CD14-positive monocyte (primary cell): Measurements from ENCODE around the gene RAPGEFL1. TPM values are rescaled to one million over a fixed set of nuclear protein-coding genes. Genes with fewer than 3 reads are reported as not detected.

Source experiments
- DNase-seq, 3 donors: peaks; one replicate each; pipeline ENCODE4 v3.0.0-alpha.2; 2011 to 2022
- H2AFZ ChIP-seq: 2 replicates; pipeline ENCODE4 v1.6.0; 2012; ENCODE audit warnings: mild to moderate bottlenecking, low read depth, low read length, inconsistent platforms; ENCODE audit not compliant: insufficient read depth, poor library complexity, severe bottlenecking
- H3K27ac ChIP-seq, 2 donors: 1 replicate in 1 of 2; 2 replicates in 1 of 2; pipeline ENCODE4 v1.5.1; 2012 to 2013; ENCODE audit warnings: low read length in 2 of 2, control low read depth in 1 of 2, inconsistent platforms in 1 of 2, low read depth in 1 of 2, mild to moderate bottlenecking in 1 of 2
- H3K27me3 ChIP-seq, 2 donors: one replicate each; pipeline versions ENCODE4 v1.6.0 to v1.6.1; 2011 to 2013; ENCODE audit warnings: low read length in 2 of 2; ENCODE audit not compliant: control insufficient read depth in 2 of 2, insufficient read depth in 2 of 2
- H3K36me3 ChIP-seq, 2 donors: replicated peaks in 1 of 2; 1 replicate in 1 of 2; 2 replicates in 1 of 2; pipeline versions ENCODE4 v1.5.1 to v1.6.1; 2012 to 2013; ENCODE audit warnings: low read length in 2 of 2, control low read depth in 1 of 2, inconsistent platforms in 1 of 2, mild to moderate bottlenecking in 1 of 2; ENCODE audit not compliant: insufficient read depth in 2 of 2, control insufficient read depth in 1 of 2
- H3K4me1 ChIP-seq, 2 donors: 1 replicate in 1 of 2; 2 replicates in 1 of 2; pipeline versions ENCODE4 v1.5.1 to v1.6.1; 2012 to 2013; ENCODE audit warnings: low read length in 2 of 2, control low read depth in 1 of 2, inconsistent platforms in 1 of 2, mild to moderate bottlenecking in 1 of 2, moderate library complexity in 1 of 2; ENCODE audit not compliant: insufficient read depth in 2 of 2, control insufficient read depth in 1 of 2
- H3K4me2 ChIP-seq: replicated peaks from 2 replicates; pipeline ENCODE3; 2012; ENCODE audit warnings: low read length, moderate library complexity, mild to moderate bottlenecking; ENCODE audit not compliant: poor library complexity, severe bottlenecking; ENCODE audit errors: extremely low read depth
- H3K4me3 ChIP-seq, 3 experiments: fragments of 200-600 bp in 1 of 3; sonication (generic) in 1 of 3; replicated peaks in 1 of 3; 1 replicate in 2 of 3; 2 replicates in 1 of 3; pipeline ENCODE4 v1.5.1; 2011 to 2013; ENCODE audit warnings: low read length in 3 of 3, mild to moderate bottlenecking in 3 of 3, control low read depth in 2 of 3, low read depth in 2 of 3, inconsistent platforms in 1 of 3, moderate library complexity in 1 of 3
- H3K79me2 ChIP-seq: 2 replicates; pipeline ENCODE4 v1.6.0; 2012; ENCODE audit warnings: mild to moderate bottlenecking, control low read depth, inconsistent platforms, low read length, moderate library complexity; ENCODE audit not compliant: insufficient read depth
- H3K9ac ChIP-seq: 2 replicates; pipeline ENCODE4 v1.6.0; 2017; ENCODE audit warnings: low read length, mild to moderate bottlenecking; ENCODE audit not compliant: insufficient read depth, poor library complexity, severe bottlenecking
- H3K9me3 ChIP-seq, 2 donors: replicated peaks in 1 of 2; 1 replicate in 1 of 2; 2 replicates in 1 of 2; pipeline versions ENCODE4 v1.5.1 to v1.6.1; 2012 to 2013; ENCODE audit warnings: low read length in 2 of 2, control low read depth in 1 of 2; ENCODE audit not compliant: control insufficient read depth in 1 of 2, insufficient read depth in 1 of 2
- H4K20me1 ChIP-seq: 2 replicates; pipeline ENCODE4 v1.6.0; 2012; ENCODE audit warnings: mild to moderate bottlenecking, low read length, control low read depth, moderate library complexity; ENCODE audit not compliant: insufficient read depth
- H3K27ac Mint-ChIP-seq, 7 donors: one replicate each; pipeline ENCODE4 v1.8.0; 2020; ENCODE audit warnings: mild to moderate bottlenecking in 7 of 7, mixed read lengths in 7 of 7, moderate library complexity in 6 of 7, inconsistent platforms in 2 of 7
- H3K27me3 Mint-ChIP-seq, 3 donors: one replicate each; pipeline ENCODE4 v1.8.0; 2021 to 2022; ENCODE audit warnings: low read depth in 3 of 3, mild to moderate bottlenecking in 3 of 3, mixed read lengths in 3 of 3, moderate library complexity in 3 of 3, inconsistent platforms in 1 of 3
- H3K36me3 Mint-ChIP-seq, 2 donors: one replicate each; pipeline ENCODE4 v1.8.0; 2020; ENCODE audit warnings: mixed read lengths in 2 of 2, inconsistent platforms in 1 of 2, mild to moderate bottlenecking in 1 of 2
- H3K4me1 Mint-ChIP-seq: one replicate; pipeline ENCODE4 v1.8.0; 2020; ENCODE audit warnings: mild to moderate bottlenecking, mixed read lengths
- H3K4me3 Mint-ChIP-seq, 2 donors: one replicate each; pipeline ENCODE4 v1.8.0; 2020; ENCODE audit warnings: mild to moderate bottlenecking in 2 of 2, mixed read lengths in 2 of 2, moderate library complexity in 1 of 2
- H3K9me3 Mint-ChIP-seq, 7 donors: one replicate each; pipeline ENCODE4 v1.8.0; 2020 to 2022; ENCODE audit warnings: mixed read lengths in 7 of 7, mild to moderate bottlenecking in 6 of 7, moderate library complexity in 6 of 7, inconsistent platforms in 2 of 7
- CTCF ChIP-seq: fragments of 200-600 bp; IDR thresholded peaks from one replicate; pipeline ENCODE4 v1.8.0; 2022; ENCODE audit warnings: antibody characterized with exemption, mild to moderate bottlenecking
- WGBS: methylation state at CpG from one replicate; pipeline ENCODE4 v1.1.5; 2013; ENCODE audit warnings: missing lambda C conversion rate; ENCODE audit not compliant: insufficient coverage; 5-methylcytosine and 5-hydroxymethylcytosine counted together
- intact Hi-C, 2 donors: fragments of 100-400 bp; cut with micrococcal nuclease; formaldehyde crosslinking; loops; one replicate each; pipeline versions ENCODE4 v1.15.0 to v1.15.1; 2023
- polyA plus RNA-seq, 3 donors: library from polyadenylated mRNA; depleted of rRNA in 1 of 3; unstranded in 2 of 3; stranded (reverse) in 1 of 3; fragments of 300-500 nt in 2 of 3; fragments of >200 nt in 1 of 3; fragmentation: Illumina TruSeq in 2 of 3; gene quantifications; 1 replicate in 2 of 3; 2 replicates in 1 of 3; pipeline ENCODE4 v1.2.3, GENCODE V29; 2012 to 2021

Gene RAPGEFL1
- polyA plus RNA-seq, 3 donors = 0.09 to 6.1 (median 0.10) TPM

DNA sequence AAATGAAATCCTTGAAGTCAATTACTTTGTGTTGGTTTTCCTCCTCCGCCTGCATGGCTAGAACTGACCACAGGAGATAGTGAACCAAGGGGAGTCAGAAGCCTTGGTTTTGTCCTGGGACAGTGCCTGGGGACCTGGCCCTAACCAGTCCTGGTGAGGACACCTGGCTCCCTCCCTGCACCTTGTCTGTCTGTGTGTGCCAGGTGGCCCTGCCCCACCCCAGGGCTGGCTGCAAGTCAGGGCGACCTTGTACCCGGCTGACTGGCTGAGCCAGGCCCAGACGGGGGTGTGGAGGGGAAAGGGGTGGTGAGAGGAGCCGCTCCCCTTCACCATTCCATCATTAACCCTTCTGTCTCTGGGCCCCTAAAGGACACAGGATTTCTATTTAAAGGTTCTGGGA is 3.4 kb downstream of the RAPGEFL1 start:
- Mint-ChIP-seq H3K9me3 (peaks cover 0 to 3% (median 0%) of the 10 kb centered on the region in 7 donors), H3K36me3 (peaks cover 15 to 19% of the 10 kb centered on the region in 2 donors), H3K4me1 (peaks cover 17% of the 10 kb centered on the region), H3K27me3 (peaks cover 7 to 21% (median 13%) of the 10 kb centered on the region in 3 donors), H3K4me3 (no peak overlapping the region), H3K27ac (no peak overlapping the region)
- H3K4me1 ChIP-seq = peaks cover 19 to 24% of the 10 kb centered on the region in 2 donors
- H3K4me2 ChIP-seq = no peak overlapping the region
- H3K27me3 ChIP-seq = peaks cover 5 to 12% of the 10 kb centered on the region in 2 donors
- WGBS = 100% methylated on average over 1 of the region's 5 CpGs
- H3K36me3 ChIP-seq = peaks cover 5 to 10% of the 10 kb centered on the region in 2 donors
- H3K4me3 ChIP-seq = no peak overlapping the region
- H3K27ac ChIP-seq = no peak overlapping the region
- DNase-seq = no peak
- TF ChIP-seq CTCF = no peak
- intact Hi-C loops = no loop called here
- H3K79me2 ChIP-seq = no peaks in the 10 kb centered on the region
- no peak overlapping the region for H2AFZ ChIP-seq
- peaks cover 6% of the 10 kb centered on the region for H4K20me1 ChIP-seq
- H3K9ac ChIP-seq = no peak overlapping the region
- H3K9me3 ChIP-seq = no peaks in the 10 kb centered on the region

DNA sequence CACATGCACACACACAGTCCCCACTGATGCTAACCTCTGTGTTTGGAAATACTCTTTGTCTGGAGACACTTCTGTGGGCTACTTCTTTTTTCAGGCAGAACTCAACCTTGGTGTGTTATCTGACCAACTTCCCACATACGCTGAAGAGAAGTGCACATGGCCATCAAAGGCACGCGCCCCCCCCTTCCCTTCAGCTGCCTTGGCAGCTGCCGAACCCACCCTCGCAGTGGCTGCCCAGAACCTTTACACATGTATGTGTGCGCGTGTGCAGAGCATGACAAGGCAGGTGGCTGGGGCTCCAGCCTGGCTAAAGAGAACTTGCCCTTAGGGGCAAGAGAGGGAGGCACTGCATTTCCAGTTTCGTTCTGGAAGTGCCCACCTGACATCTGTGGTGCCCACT is 3.9 kb downstream of the RAPGEFL1 start:
- Histone ChIP-seq H3K27ac (no peak overlapping the region), H3K27me3 (peaks cover 5 to 12% of the 10 kb centered on the region in 2 donors), H3K4me1 (peaks cover 21 to 26% of the 10 kb centered on the region in 2 donors), H4K20me1 (peaks cover 6% of the 10 kb centered on the region), H3K9ac (no peak overlapping the region), H3K4me3 (no peak overlapping the region), H3K79me2 (no peaks in the 10 kb centered on the region), H3K9me3 (no peaks in the 10 kb centered on the region), H3K36me3 (peaks cover 5% of the 10 kb centered on the region in 2 donors), H2AFZ (no peak overlapping the region), H3K4me2 (no peak overlapping the region)
- intact Hi-C loops = no loop called here
- Mint-ChIP-seq H3K4me3 (no peak overlapping the region), H3K4me1 (peaks cover 17% of the 10 kb centered on the region), H3K36me3 (peaks cover 10 to 14% of the 10 kb centered on the region in 2 donors), H3K9me3 (peaks cover 0 to 3% (median 0%) of the 10 kb centered on the region in 7 donors), H3K27me3 (peaks cover 3 to 21% (median 13%) of the 10 kb centered on the region in 3 donors), H3K27ac (no peak overlapping the region)
- no peak for TF ChIP-seq CTCF
- no peak for DNase-seq
- 77% methylated on average over 7 of the region's 8 CpGs for WGBS
